HG02798 (cell line): ENCODE measurements around the gene VPS35.

Experiments
- ATAC-seq: cut with Tn5 transposase; IDR thresholded peaks from one replicate; pipeline ENCODE4 v1.9.1; 2021; ENCODE audit warnings: mild to moderate bottlenecking; ENCODE audit not compliant: unreplicated experiment, poor library complexity

Gene VPS35

DNA sequence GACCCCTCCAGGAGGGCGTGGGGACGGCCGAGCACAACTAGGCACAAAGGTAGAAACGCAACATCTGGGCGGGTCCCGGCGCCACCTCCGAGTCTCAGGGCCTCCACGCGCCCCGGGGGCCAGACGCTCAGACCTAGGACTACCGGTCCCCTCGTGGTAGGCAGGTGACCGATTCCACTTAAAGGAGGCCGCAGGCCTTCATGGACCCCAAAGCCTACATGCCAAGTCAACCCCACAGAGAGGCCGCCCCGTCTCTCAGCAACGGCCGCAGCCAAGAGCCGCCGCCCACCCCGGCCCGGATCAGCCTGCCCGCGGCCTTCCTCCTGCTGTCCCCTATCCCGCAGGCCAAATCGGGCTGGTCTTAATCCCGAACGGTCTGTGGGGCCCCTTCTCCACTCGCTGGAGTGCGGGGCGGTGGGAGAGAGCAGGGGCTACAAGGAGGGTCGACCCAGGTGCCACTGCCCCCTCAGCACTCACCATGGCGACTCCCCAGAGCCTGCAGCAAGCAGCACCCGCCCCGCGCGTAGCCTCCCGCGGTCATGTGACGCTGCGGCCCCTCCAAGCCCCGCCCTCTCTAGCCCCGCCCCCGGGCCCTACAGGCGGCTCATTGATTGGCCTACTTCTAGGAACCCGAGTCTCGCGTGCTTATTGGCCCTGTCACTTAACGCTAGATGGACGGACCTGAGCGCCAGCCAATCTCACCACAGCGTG lies at the start of gene VPS35:
TSS of gene VPS35 (minus strand) at position 525 of the 711 bp plus-strand sequence. CDS start at position 480, 45 bp downstream.
- peak; percentile 86 for ATAC-seq

DNA sequence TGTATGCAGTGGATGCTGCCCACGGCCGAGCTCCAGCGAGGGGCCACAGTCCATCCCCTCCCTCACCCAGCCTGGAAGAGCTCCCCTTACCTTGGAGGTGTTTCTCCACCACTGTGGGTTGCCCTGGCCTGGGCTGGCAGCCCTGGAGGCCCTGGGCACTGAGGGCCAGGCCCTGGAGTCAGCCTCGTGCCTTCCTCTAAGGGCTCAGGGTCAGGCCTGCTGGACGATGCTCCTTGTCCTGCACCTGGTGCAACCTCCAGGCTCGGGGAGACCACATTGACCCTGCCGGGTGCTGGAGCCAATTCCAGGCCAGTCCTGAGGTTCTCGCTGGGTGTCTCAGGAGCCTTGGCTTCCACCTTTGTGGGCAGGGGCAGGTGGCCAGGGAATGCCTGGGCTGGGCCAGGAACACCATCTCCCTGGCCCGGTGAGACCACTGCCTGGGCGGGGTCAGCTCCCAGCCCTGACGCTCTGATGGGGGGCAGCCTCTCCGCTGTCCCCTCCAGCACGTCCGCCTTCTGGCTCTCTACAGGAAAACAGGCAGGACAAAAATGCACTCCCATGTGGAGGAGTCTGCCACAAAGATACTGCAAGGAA lies 48.7 kb upstream of the VPS35 start:
- no peak for ATAC-seq

DNA sequence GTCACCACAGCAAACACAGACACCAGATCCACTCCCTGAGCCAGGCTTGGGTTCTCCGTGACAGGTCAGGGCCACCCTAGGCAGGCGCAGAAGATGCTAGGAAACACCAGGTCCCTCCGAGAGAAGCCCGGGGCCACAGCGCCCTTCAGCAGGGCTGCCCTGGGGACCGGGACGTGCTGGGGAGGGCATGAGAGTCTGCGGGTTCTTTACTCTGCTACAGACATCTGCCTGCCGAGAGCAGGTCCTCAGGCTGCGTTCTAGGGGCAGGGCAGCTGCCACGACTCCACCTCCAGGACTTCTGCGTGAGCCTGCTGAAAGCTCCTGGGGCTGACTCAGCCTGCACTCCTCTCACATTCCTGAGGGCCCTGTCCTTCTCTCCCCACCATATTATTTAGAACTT lies 47.7 kb upstream of the VPS35 start:
- no peak for ATAC-seq

DNA sequence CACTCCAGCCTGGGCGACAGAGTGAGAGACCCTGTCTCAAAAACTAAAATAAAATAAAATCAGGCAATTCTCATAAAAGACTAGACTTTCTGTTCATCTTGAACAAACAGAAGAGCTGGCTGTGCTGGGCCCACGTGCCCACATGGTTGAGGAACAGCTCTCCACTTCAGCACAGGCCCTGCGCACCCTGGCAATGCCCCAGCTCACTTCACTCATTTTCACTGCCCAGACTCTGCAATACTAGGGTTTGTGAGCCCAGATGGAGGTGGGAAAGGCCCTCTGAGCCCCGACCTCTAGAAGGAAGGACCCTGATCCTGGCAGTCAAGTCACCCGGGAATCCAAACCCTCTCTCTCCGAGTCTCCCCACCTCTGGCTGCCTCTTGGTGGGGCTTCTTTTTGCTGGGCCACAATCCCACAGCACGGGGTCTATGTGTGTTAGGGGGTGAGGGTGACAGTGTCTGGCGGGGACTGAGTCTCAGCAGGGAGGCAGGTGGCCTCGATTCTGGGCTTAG lies 44.4 kb upstream of the VPS35 start:
- ATAC-seq: no peak

DNA sequence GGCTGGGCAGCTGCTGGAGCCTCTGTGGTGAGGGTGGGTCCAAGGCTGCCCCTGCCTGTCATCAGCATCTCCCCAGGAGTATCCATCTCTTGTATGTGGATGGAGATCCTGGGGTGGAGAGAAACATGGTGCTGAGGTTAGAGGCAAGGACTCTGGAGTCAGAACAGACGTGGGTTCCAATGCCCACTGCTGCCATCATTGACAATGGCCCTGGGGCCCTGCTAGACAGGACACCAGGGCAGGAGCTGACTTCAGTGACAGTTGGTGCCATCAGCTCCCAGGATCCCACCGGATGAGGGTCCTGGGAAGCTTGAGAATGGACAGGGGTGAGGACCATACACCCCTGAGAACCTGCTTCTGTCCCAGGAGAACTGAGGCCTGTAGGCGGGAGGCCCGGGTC lies 43.6 kb upstream of the VPS35 start:
- ATAC-seq: no peak

DNA sequence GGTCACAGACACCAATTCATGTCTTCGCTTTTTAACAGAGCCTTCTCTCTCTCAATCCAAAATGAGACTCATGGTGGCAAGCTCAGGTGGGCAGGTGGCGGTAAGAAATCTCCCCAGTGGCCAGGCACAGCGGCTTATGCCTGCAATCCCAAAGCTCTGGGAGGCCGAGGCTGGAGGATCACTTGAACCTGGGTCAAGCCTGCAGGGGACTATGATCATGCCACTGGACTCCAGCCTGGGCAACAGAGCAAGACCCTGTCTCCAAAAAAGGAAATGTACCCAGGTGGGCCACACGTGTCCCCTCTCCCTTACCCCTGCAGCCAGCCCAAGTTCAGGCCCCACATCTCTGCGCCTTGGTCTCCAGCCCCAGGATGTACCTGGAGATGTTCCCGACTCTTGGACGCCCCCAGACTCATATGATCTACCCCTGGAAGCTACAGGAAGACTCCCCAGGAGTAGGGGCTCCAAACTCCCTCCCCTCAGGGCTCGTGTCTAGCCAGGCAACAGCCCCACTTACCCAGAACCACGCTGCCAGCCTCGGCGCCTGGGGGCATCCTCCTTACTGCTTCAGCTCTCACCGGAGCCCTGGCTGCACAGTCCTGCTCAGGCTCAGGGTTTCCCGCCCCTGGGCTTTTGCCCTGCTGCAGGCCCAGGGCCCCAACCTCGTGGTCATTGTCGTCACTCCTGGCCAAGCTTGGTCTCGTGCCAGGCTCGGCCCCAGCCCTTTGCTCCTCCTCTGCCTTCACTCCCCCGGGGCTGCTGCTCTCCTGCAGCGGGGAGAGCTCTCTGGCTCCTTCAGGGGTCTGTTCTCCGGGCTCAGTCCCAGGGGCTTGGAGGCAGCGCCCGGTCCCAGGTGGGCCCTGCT lies 42.9 kb upstream of the VPS35 start:
- ATAC-seq: no peak

DNA sequence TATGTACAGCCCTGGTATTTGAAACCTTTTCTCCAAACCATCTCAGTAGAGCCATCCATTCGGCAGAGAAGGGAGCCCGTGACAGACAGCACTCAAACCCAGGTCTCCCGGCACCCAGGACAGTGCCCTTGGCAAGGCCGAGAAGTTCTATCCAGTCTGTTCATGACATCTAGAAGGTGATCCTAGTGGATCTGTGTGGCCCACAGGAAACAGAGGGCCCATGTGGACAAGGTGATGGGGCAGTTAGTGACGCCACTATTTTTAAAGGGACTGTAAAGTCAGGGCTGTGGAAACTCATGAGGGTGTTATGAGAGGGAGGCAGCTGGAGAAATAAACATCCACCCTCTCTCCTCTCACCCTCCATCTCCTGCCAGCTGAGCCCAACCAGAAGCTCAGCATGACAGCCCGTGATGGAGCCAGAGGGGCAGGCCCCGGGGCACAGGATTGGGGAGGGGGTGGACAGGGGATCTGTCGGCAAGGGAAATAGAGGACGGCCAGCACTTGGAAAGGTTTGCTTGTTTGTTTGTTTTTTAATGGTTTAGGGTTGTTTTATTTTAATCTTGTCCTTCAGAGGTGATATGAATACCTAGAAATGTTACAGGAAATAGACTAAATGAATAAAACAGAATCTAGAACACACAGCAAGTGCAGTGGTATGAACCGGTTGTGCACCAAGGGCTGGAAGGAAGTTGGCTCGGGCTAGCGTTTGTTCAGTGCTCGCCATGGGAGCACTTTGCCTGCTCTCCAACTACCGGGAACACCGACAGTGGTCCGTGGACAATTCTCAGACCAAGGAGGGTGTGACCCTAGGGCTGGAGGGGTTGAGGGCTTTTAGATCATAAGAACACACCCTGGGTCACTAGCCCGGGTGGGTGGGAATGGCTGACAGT lies 42.1 kb upstream of the VPS35 start:
- ATAC-seq: no peak

DNA sequence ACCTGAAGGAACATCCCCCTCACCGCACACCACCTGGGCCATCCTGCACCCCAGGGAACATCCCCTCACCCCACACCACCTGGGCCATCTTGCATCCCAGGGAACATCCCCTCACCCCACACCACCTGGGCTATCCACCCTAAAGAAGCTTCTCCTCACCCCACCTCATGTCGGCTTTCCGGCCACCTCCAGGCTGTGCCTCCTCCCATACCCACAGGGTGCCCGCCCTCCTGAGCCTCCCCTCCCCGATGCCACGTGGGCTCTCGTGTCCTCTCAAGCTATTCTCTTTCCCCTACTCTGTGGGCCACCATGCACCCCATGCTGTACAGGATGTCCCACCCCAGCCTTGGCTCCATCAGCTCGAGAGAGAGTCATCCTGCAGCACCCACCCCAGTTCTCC lies 41.1 kb upstream of the VPS35 start:
- ATAC-seq: no peak

DNA sequence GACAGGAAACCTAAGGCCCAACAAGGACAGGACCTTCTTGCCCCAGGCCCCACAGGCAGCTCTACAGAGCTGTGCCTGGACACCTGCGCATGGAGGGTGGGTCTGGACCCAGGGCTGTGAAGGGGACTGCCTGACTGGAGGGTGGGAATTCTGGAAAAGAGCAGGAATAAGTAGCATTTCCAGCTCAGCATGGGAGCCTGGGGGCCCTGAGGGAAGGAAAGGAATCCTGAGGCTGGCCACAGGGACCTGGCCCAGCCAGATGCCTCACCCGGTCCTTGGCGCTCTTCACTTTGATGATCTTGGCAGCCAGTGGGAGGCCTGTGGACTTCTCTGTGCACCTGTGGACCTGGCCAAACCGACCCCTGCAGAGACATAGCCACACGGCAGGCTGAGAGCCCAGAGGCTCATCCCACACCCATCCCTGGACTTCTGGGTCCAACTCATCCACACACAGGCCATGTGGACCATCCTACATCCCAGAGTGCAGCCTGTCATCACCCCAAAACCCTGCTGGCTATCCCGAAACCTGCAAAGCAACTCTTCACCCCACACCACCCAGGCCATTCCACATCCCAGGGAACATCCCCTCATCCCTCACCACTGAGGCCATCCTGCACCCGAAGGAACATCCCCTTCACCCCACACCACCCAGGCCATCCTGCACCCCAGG lies 40.5 kb upstream of the VPS35 start:
- no peak for ATAC-seq

DNA sequence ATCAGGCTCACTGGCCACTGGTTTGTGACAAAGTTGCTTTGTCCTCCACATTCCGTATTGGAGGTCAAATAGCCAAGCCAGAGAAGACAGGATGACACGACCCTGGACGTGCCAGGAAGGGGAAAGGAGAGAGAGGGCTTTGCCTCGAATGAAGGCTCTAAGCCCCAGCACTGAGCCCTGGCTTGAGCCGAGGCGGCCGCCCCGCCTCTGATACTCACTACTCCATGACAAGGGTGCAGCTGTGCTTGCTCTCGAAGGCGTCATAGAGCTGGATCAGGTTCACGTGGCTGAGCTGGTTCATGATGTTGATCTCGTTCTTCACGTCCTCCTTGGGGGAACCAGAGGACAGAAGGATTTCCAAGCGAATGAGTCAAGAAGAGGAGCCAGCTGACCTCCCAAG lies 39.8 kb upstream of the VPS35 start:
- ATAC-seq: no peak

DNA sequence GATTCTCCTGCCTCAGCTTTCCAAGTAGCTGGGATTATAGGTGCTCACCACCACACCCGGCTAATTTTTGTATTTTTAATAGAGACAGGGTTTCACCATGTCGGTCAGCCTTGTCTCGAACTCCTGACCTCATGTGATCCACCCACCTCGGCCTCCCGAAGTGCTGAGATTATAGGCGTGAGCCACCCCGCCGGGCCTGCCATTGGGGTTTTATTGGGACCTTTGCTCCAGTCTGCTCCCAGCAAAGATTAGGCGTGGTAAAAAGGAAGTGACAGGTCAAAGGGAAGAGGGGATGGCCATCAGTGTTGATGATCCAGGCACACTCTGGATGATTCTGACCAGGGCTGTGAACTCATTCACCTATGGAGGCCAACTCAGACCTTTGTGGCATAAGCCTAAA lies 38.7 kb upstream of the VPS35 start:
- no peak for ATAC-seq

DNA sequence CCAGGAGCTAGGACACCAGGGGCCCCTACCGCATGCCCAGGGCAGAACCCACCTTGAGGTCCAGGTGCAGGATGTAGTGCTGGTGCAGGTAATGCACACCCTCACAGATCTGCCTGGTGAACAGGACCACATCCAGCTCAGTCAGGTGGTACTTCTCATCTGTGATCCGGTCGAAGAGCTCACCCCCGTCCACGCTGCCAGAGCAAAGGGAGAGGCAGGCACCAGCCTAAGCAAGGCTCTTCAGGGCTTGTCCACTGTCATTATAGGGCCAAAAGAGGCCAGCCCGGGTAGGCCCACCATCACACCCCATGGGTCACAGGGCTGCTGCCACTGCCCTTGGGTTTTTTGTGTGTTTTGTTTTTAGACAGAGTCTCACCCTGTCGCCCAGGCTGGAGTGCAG lies 38.2 kb upstream of the VPS35 start:
- ATAC-seq: no peak

DNA sequence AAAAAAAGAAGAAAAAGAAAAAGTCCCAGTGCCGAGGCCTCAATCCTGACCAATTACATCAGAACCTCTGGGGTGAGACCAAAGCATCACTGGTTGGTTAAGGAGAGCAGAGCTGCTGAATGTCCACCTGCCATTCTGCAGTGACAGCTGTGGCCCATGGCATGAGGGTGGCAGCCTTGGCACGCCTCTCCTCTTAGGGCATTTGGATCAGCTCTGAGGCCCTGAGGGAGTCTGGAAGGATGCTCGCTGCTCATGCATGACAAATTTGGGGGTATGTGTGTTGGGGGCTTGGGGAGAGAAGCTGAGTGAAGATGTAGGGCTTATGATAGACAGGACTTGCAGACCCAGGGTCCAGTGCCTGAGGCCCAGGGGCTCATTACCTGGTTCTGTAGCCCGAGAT lies 32.9 kb upstream of the VPS35 start:
- ATAC-seq: no peak

DNA sequence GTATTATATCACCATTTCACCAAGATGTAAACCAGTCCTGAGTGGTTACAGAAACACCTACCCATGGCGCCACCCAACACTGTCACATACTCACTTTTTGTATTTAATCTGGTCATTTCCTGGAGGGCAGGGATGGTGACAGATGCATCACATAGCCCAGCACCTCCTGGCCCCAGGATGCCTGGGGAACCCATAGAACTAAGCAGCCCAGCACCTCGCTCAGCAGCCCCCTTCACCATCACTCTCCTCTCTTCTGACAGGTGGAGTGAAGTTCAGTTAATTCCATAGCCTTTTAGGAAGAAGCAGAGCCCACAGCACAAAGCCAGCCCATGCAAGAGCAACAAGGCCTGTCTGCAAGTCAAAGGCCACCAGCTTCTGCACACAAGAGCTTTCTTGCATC lies 31.6 kb upstream of the VPS35 start:
- no peak for ATAC-seq

DNA sequence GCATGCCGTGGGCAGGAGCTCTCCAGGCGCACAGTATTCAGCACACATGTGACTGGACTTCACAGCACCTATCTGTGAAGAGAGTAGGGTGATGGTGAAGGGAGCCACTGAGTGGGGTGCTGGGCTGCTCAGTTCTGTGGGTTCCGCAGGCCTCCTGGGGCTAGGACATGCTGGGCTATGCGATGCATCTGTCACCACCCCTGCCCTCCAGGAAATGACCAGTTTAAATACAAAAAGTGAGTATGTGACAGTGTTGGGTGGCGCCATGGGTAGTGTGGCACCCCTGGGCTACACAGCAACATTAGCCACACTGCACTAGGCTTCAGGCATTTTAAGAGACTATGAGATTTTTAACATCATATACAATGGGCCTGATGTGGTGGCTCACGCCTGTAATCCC lies 30.6 kb upstream of the VPS35 start:
- ATAC-seq: no peak

DNA sequence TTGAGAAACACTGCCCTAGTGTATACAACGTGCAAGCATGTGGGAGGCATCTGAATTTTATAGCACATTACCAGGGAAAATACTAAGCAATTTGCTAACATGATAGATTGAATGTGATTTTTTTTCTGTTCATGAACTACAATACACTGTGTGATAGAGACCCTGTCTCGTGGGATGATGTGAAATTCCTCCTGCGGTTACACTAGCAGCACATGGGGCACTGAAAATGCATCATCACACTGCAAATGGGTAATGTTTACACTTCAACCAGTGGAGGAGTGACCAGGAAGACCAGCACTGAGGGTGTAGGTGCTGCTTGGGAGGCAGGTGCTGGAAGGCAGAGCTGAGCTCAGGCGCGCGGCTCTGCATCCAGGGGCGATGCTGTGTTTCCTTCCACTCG lies 29.2 kb upstream of the VPS35 start:
- ATAC-seq: no peak

DNA sequence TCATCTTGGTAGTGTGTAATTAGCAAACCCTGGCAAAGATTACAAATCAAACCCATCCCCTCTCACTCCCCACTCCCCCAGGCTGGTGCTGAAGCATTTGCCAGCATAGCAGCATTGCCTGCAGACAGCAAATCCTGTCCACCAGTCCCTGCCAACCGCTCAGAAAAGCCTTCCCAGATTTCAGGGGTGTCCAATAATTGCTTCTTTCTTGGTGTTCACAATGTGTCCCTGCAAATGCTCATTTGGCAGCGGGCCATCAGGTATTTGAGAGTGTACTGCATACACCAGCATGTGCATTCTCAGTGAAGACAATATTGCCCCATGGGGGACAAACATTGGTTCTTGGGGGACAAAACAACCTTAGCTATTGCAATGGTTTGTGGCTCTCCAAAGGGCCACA lies 28.7 kb upstream of the VPS35 start:
- no peak for ATAC-seq

DNA sequence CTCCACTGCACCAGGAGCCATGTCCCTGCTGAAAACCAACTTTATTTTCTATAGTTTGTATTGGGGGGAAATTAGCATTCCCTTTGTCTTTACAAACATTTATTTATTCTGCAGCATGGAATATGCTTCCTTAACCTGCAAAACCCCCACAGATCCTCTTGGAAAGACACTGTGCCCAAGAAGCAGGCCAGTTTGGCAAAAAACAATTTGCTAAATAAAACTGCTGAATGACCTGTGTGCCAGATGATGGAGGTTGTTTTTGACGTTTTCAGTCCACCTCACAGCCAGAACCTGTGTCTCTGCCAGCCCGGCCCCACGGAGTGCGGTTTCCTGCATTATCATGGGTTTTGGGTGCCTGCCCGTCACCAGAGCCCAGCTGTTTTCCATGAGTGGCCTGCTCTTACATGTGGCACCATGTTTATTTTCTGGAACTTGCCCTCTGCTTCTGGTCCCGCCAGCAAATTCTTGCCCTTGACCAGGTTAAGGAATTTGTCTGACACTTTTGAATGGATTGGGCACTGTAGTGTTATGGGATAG lies 26.9 kb upstream of the VPS35 start:
- ATAC-seq: no peak

DNA sequence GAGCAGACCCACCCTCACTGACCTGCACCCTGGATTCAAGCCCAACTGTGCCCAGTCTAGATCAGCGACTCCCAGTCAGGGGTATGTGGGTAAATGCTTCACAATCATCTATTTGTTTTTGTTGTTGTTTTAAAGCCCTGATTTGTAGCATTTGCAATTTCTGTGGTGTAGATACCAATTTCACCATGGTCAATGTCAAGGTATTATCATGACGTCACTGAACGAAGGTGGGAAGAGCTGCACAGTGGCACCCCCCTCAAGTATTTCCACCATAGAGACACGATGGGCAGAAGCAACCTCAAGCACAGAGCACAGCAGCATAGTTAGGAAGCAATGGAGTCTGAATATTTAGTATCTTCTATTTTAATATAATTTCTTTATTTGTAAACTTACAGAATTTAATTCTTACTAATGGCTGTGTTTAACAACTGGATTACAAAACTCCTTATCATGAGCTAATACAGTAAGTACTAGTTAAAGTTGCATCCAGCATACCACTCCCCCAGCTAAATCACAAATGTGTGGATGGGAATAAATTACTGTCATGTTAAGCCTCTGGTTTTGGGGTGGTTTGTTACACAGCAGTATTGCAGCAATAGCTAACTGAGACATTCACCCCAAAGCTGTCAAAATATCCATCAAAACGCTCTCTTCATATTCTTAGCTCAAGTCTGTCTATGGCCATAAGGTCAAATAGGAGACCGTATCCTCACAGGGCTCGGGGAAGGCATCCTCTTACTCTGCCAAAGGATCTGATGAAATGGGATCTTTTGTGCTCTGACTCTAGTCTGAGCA lies 26.0 kb upstream of the VPS35 start:
- ATAC-seq: no peak
